NCI-H1930 (cell line): ENCODE measurements around the gene FAM24A.
A peak's percentile ranks its signal among the peaks of the same experiment; 100 is the strongest.

ENCODE experiments used
- DNase-seq, 2 experiments: peaks; one replicate each; lab custom pipeline; 2025; lab: John Stamatoyannopoulos, UW

The FAM24A gene

DNA sequence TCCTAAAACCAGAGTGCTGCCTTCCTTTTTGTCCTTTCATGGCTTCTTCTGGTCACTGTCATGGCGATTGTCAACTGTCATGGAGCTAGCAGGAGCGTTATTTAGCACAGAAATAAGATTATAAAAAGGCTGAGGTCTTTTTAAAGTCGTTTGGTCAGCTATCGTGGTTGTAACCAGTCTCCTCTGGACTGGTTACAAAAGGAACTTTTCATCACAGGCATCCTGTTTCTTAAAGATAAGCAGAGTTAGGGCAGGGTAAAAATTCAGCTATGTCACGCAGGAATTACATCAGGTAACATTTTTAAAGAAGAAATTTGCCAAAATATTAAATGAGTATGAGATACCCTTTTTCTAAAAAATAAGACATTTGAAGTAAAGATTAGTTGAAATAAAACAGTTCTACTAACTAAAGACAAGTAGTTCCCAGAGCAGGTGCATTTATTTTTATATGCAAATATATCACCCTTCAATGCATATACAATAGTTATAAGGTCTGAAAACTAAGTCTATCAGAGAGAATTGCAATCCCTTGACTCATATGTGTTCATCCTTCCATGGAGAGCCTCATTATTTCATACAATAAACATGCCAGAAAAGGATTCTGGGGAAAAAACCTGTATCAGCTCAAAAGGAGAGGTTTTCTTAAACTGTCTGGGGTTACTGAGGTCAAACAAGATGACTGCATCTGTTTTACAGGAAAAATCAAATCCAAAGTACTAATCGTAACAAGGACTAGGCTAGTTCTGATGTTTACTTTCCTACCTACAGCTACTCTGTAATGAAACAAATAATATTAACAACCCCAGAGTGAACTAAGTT is 20.9 kb downstream of the FAM24A start:
- DNase-seq: no peak

DNA sequence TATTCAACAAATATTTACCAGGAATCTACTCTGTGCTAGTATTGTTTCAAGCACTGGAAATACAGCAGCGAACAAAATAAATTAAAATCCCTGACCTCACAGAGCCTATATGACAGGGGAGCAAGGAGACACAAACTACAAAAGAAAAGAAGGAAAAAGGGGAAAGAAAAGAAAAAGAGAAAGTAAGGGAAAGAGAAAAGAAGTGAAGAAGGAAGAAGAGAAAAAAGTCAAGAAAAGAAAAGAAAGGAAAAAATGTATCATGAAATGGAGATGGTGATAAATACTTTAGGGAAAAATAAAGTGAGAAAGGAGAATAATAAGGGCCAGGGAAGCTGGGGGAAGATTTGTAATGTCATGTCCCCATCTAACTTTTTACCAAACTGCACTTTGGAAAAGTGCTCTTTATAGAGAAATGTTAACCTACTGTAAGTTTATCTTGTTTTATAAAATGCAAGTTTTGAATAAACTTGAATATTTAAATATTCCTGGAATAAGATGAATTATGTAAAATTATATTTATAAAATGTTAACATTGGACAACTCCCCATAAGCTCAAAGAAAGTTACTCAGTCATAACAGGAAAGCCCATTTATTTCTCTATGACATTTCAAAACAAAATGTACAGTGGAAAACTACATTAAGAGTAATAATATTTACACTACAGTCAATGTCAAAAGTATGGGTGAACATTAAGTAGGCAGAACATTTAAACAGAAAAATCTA is 28.9 kb downstream of the FAM24A start:
- DNase-seq: no peak

DNA sequence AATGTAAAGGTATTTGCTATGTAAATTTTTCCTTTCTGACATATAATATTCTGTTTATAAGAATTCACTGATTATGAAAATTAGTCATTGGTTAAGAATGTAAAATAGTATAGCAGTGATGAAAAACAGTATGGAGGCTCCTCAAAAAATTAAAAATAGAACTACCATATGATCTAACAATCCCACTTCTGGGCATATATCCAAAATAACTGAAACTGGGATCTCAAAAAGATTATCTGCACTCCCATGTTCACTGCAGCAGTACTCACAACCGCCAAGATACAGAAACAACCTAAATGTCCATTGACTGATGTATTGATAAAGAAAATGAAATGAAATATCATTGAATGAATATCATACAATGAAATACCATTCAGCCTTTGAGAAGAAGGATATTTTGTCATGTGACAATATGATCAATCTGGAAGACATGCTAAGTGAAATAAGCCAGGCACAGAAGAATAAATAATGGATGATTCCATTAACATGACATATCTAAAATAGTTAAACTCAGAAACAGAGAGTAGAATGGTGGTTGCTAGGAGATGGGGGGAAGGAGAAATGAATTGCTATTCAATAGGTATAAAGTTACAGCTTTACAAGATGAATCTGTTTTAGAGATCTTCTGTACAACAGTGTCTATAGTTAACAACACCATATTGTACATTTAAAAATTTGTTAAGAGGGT is 29.6 kb downstream of the FAM24A start:
- DNase-seq: no peak

DNA sequence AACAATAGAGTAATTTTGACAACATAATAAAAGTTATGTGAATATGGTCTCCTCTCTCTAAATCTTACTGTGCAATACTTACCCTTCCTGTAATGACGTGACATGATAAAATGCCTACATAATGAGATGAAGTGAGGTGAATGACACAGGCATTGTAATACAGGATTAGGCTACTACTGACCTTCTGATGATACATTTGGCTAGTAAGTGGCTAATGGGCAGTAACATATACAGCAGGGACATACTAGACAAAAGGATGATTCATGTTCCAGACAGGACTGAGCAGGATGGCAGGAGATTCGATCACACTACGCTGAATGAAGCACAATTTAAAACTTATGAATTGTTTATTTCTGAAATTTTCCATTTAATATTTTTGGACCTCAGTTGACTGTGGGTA is 38.9 kb downstream of the FAM24A start:
- DNase-seq: no peak

DNA sequence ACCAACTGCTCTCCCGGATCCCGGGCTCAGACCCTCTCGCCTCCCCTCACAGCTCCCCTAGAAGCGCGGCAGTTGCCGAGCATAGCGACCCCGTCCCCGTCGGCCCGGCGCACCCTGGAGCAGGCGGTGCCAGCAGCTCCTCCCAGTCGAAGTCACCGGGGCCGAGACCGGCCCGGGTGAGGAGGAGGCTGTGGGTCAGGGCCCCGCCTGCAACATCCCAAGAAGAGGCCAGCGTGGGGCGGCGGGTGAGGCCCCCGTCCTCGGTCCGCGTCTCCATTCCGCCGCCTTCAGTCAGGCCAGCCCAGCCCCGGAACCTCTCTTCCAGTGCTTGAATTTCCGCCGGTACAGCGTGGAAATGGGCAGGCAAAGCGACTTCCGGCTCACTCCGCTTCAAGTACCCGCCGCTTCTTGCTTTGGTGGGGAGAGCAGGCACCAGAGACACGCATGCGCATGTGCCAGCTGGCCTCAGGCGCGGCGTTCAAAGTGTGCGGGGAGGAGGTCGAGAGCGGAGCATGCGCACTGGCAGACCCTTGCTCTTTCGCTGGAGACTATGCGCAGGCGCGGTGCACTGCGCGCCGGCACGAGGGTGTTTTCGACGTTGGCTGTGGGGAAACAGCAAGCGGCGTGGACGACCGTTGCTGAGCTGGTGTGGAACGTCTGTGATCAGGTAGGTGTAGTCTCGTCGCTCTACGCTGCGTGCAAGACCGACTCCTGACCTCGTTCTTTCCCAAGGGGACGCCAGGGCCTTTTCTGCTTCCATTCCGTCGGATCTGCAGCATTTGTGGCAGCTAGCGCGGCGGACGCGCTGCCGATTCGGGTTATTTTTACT is 43.7 kb downstream of the FAM24A start, which contains the start of gene C10orf88:
Gene C10orf88 (minus strand): TSS at position 326 of the 829 bp plus-strand sequence. CDS start 49 bp downstream, at position 277.
- DNase-seq: peak; percentile 92 to 94

DNA sequence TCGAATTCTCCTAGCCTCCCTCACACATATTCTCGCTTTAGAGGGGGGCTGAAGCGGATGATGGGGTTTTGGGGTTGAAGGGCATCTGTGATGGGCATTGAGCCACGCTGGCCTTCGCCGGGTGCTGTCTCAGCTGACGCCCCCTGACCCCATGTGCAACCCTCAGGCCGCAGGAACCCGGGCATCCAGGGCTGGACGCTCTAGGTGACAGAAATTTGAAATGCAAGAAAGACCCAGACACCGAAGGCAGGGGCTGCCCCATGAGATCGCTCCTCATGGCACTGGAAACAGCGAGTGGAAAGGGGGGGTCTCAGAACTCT is 44.3 kb downstream of the FAM24A start:
- no peak for DNase-seq

DNA sequence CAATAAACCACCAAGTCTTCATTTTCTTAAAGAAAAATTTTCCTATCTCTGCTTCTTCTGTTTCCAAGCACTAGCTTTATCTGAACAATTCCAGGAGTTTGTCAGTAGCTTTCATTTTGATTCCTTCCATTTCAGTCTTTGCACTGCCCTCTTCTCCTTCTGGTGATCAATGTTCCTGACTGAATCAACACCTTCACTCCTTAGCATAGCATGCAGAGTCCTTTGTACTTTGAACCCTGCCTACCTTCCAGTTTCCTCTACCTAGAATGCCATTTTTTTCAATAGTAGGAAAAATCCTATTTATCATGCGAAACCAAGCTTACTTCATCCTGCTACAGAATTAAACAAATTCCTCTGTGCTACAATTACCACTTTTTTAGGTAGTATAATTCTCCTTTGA is 45.5 kb downstream of the FAM24A start:
- no peak for DNase-seq

DNA sequence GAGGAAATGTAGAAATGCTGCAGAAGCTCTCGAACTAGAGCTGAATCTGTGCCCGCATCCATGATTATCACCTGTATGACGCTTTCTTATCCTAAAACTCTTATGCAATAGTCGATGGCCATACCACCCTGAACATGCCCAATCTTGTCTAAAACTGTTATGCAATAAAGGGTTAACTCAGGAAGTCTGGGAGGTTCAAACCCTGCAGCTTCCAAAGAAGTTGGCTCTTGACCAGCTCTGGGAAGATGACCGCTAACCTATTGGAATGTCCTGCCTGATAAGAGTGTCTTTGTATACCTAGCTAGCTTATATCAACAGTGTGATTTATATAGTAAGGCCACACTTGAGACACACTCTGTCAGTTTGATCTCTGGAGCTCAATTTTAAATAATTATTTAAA is 47.1 kb downstream of the FAM24A start:
- no peak for DNase-seq

DNA sequence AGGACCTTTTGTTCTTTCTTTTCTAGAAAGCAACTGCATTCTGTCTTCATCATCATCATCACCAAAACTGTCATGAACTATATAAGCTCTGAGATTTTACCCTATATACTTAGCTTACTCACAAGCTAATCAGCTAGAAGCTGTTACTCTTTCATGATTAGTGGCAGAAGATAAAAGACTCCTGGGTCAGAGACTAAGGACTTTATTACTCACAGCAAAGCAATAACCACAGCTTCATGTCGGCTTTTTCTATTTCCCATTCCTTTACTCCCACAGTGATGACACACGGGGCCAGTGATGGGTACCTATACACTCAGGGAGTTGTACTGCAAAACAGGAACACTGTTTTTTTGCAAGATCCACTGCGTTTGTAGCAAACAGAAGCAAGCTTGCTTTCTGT is 52.0 kb downstream of the FAM24A start:
- no peak for DNase-seq
